Subcutaneous abdominal adipose tissue (tissue), 5 donors: ENCODE measurements around the gene LPP.

Experiments
- H3K27ac ChIP-seq: one replicate; pipeline ENCODE4 v1.7.0; 2013; ENCODE audit warnings: low read depth, mild to moderate bottlenecking, inconsistent platforms, low read length, moderate library complexity
- H3K27me3 ChIP-seq, 5 donors: one replicate each; pipeline ENCODE4 v1.7.0; 2013; ENCODE audit warnings: low read length in 5 of 5, inconsistent platforms in 1 of 5; ENCODE audit not compliant: control insufficient read depth in 5 of 5, insufficient read depth in 4 of 5
- H3K36me3 ChIP-seq, 5 donors: one replicate each; pipeline ENCODE4 v1.7.0; 2013; ENCODE audit warnings: low read length in 5 of 5; ENCODE audit not compliant: control insufficient read depth in 5 of 5, insufficient read depth in 5 of 5
- H3K4me1 ChIP-seq, 5 donors: one replicate each; pipeline ENCODE4 v1.7.0; 2013; ENCODE audit warnings: low read length in 5 of 5, mild to moderate bottlenecking in 3 of 5, moderate library complexity in 1 of 5; ENCODE audit not compliant: control insufficient read depth in 5 of 5, insufficient read depth in 5 of 5
- H3K4me3 ChIP-seq, 5 donors: one replicate each; pipeline ENCODE4 v1.7.0; 2013; ENCODE audit warnings: low read length in 5 of 5, low read depth in 1 of 5
- H3K9ac ChIP-seq, 5 donors: one replicate each; pipeline ENCODE4 v1.7.0; 2013; ENCODE audit warnings: low read length in 5 of 5, mild to moderate bottlenecking in 4 of 5, moderate library complexity in 3 of 5
- H3K9me3 ChIP-seq, 5 donors: one replicate each; pipeline ENCODE4 v1.7.0; 2013; ENCODE audit warnings: low read length in 5 of 5; ENCODE audit not compliant: control insufficient read depth in 5 of 5
- donor health status: healthy.
- donor health status: healthy.
- donor health status: healthy.
- donor health status: healthy.
- donor health status: healthy.

Gene LPP

DNA sequence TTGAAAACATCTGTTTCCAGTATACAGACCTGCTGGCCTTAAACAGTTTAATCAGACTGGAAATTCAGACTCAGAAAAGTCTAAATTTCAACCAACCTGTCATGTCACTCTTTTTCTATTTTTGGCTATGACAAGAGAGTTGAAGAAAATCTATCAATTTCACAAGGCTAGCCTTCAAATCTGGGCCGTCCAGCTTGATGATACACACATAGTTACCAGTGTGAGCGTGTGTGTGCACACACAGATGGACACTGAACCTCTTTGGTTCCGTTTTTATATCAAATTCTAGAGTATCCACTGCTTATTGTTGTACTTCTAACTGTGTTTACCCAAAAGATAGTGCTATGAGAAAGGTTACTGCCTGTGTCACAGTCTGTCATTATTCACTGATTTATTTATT is 368.2 kb downstream of the LPP start:
- no peaks in the 10 kb centered on the region for H3K9me3 ChIP-seq
- no peak overlapping the region for H3K9ac ChIP-seq
- H3K27ac ChIP-seq, result no peak overlapping the region
- H3K27me3 ChIP-seq, result no peaks in the 10 kb centered on the region
- H3K4me1 ChIP-seq, result peaks cover 0 to 30% (median 5%) of the 10 kb centered on the region in 5 donors
- no peak overlapping the region for H3K4me3 ChIP-seq
- H3K36me3 ChIP-seq, result peaks cover 3 to 8% (median 3%) of the 10 kb centered on the region in 5 donors

DNA sequence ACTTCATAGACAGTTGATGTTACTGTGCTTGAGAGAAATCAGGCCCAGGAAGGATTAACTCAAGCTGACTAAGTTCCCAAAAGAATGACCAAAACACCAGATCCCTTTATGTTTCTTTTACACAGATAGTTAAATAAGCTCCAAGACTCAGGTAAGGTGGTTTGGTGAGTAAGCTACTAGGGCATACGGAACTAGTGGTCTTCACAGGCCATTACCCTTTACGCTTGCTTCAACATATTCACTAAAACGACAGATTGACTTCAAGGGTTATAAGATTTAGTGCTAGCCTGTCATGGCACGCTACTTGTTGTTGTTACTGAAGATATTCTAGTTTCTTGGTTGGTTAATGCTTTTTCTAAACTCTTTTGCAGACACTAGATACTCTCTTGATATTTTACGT is 369.3 kb downstream of the LPP start:
- no peak overlapping the region for H3K4me3 ChIP-seq
- H3K36me3 ChIP-seq, result peaks cover 3 to 8% (median 3%) of the 10 kb centered on the region in 5 donors
- no peak overlapping the region for H3K9ac ChIP-seq
- H3K9me3 ChIP-seq, result no peaks in the 10 kb centered on the region
- no peaks in the 10 kb centered on the region for H3K27me3 ChIP-seq
- peaks cover 0 to 30% (median 5%) of the 10 kb centered on the region in 5 donors for H3K4me1 ChIP-seq
- H3K27ac ChIP-seq, result no peak overlapping the region

DNA sequence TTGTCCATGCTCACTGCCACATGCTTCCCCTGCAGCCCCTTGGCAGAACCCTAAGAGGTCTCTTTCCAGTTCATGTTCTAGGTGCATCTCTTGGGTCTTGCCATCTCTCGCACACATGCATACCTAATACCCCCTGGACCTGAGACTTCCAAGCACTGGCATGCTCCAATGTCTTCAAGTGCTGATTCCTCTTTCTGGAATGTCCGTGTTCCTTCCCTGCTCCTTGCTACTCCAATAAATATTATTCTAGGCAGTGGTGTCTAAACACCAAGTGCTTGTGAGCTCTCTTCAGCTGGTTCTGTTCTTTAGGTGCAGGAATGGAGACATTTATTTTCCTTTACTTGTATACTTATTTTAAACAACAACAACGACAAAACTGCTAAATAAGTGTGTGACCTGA is 370.1 kb downstream of the LPP start:
- H3K4me3 ChIP-seq, result no peak overlapping the region
- peaks cover 0 to 27% (median under 1%) of the 10 kb centered on the region in 5 donors for H3K4me1 ChIP-seq
- H3K27me3 ChIP-seq, result no peaks in the 10 kb centered on the region
- H3K36me3 ChIP-seq, result peaks cover 3 to 8% (median 3%) of the 10 kb centered on the region in 5 donors
- H3K9me3 ChIP-seq, result no peaks in the 10 kb centered on the region
- H3K27ac ChIP-seq, result no peak overlapping the region
- no peak overlapping the region for H3K9ac ChIP-seq

DNA sequence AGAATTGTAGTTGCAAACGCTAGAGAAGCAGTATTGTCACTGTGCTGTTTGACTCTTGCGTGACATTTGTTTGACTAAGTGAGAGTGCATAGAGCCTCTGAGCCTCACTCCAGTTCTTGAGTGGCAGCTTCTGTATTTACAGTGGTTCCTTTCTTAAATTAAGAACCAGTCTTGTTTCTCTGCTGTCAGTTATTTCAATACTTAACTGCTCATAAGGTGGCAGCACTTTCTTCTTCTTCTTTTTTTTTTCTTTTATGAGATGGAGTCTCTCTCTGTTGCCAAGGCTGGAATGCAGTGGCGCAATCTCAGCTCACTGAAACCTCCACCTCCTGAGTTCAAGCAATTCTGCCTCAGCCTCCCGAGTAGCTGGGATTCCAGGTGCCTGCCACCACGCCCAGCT is 372.1 kb downstream of the LPP start:
- Histone ChIP-seq H3K9ac (no peak overlapping the region), H3K4me3 (no peak overlapping the region), H3K27me3 (no peaks in the 10 kb centered on the region), H3K4me1 (peaks cover 0 to 9% (median 0%) of the 10 kb centered on the region in 5 donors), H3K27ac (no peak overlapping the region), H3K9me3 (no peaks in the 10 kb centered on the region), H3K36me3 (peaks cover 0 to 8% (median 3%) of the 10 kb centered on the region in 5 donors)

DNA sequence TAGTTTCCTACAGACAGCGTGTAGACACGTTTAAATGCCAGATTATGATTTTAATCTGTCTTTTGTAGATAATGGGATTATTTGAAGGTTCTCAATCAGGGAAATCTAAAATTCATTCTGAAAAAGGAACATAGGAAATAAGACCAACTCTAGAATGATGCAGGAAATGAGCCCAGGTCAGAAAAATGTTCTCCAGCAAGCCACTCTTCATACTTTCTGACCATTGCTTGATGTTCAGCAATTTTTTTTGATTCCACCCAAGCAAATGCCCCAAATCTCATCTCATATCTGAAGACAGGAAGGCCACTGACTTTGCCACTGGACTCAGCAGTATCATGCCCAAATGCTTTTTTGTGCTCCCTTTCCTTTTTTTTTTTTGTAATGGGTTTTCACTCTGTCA is 373.4 kb downstream of the LPP start:
- Histone ChIP-seq H3K36me3 (peaks cover 0 to 8% (median 3%) of the 10 kb centered on the region in 5 donors), H3K4me3 (no peak overlapping the region), H3K9me3 (no peaks in the 10 kb centered on the region), H3K4me1 (peaks cover 0 to 4% (median 3%) of the 10 kb centered on the region in 5 donors), H3K27me3 (no peaks in the 10 kb centered on the region), H3K27ac (no peak overlapping the region), H3K9ac (no peak overlapping the region)

DNA sequence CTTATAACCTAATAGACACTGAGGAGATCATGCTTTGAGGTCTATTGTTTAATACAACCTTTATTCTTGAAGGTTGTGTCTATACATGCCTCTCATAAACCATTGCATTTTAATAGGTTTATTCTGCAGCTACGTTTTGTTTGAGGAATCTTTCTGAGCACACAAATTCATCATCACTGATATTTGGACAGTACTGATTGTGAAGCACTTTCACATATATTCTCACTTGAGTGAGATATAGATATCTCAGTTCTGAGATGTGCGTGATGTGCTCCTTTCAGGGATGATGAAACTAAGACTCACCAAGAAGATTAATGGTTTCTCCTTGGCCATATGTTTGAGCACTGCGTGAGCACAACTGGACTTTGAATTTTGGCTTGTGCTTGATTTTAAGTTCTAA is 374.4 kb downstream of the LPP start:
- Histone ChIP-seq H3K4me3 (no peak overlapping the region), H3K27ac (no peak overlapping the region), H3K9me3 (no peaks in the 10 kb centered on the region), H3K4me1 (peaks cover 0 to 4% (median 3%) of the 10 kb centered on the region in 5 donors), H3K9ac (no peak overlapping the region), H3K36me3 (peaks cover 0 to 8% (median 3%) of the 10 kb centered on the region in 5 donors), H3K27me3 (no peaks in the 10 kb centered on the region)

DNA sequence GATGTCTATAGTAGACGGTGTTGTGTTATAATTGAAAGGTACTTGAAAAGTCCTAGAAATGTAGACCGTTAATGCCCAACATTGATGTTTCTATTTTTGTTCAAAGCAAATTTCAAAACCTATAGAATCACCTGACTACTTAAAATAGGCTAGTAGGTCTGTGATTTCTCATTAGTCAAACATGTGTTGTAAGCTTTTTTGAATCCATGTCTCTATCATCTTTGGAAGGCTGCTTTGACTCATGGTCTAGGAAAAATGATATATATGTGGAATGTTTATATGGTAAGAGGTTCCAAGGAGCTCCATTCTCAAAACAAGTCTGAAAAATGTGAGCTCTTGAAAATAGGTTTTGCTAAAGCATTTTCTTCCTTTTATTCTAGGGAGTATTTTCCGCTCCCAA is 375.3 kb downstream of the LPP start:
- Histone ChIP-seq H3K9ac (no peak overlapping the region), H3K27me3 (no peaks in the 10 kb centered on the region), H3K4me3 (no peak overlapping the region), H3K4me1 (peaks cover 0 to 4% (median 3%) of the 10 kb centered on the region in 5 donors), H3K27ac (no peak overlapping the region), H3K36me3 (peaks cover 0 to 8% (median 3%) of the 10 kb centered on the region in 5 donors), H3K9me3 (no peaks in the 10 kb centered on the region)

DNA sequence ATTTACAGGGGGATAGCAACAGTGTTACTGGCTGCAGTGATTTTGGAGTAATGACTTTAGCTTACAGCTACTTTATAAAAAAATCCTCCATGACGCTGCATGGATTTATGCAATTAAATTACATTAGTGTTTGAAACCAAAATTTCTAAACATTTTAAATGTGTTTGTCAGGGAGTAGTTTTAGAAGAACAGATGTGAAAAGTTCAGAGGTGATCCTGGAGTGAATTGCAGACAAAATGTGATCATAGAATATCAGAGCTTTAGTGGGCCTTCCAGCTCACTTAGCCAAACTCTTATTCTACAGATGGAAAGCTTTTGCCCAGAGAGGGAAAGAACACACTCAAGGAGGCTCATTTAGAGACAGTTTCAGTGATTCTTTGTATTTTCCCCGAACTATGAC is 376.3 kb downstream of the LPP start:
- Histone ChIP-seq H3K27me3 (no peaks in the 10 kb centered on the region), H3K9me3 (no peaks in the 10 kb centered on the region), H3K4me1 (peaks cover 0 to 4% (median 3%) of the 10 kb centered on the region in 5 donors), H3K4me3 (no peak overlapping the region), H3K9ac (no peak overlapping the region), H3K27ac (no peak overlapping the region), H3K36me3 (peaks cover 0 to 5% (median 0%) of the 10 kb centered on the region in 5 donors)

DNA sequence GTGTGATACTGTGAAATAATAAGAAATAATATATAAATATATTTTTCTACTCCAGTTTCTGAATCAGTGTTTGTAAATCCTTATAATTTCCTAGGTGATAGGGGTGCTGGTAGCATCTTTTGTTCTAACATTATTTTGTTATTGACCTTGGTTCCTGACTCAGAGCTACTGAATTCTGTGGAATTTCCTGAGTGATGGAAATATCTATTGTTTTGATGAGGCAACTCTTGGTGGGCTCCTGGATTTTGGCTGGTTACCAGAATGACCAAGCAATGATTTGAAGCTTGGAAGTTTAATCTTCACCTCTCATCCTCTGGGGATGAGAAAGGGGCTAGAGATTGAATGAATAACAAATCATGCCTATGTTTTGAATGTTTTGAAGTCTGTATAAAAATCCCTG is 377.3 kb downstream of the LPP start:
- Histone ChIP-seq H3K4me1 (peaks cover 0 to 4% (median 0%) of the 10 kb centered on the region in 5 donors), H3K27ac (no peak overlapping the region), H3K36me3 (no peaks in the 10 kb centered on the region), H3K9ac (no peak overlapping the region), H3K4me3 (no peak overlapping the region), H3K9me3 (no peaks in the 10 kb centered on the region), H3K27me3 (no peaks in the 10 kb centered on the region)

DNA sequence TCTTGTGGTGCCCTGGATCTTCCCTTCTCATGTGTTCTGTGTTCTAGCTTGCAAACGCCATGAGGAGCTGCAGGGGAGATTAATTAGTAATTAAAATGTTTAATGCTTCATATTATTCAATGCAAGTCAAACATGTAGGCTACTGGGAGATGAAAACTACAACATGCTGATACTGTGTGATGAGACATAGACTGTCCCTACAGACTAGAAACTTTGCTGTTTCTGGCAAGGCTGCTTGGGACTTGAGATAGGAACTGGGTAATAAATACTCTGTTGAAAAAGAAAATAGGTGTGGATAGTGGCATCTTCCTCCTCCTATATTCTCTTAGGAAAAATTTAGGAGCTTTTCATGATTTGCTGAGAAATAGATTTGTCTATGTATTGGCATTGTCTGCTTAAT is 379.2 kb downstream of the LPP start:
- Histone ChIP-seq H3K27me3 (no peaks in the 10 kb centered on the region), H3K36me3 (no peaks in the 10 kb centered on the region), H3K4me3 (no peak overlapping the region), H3K9me3 (no peaks in the 10 kb centered on the region), H3K9ac (no peak overlapping the region), H3K4me1 (peaks cover 0 to 4% (median 0%) of the 10 kb centered on the region in 5 donors), H3K27ac (no peak overlapping the region)
